IPS DF 19.7 (cell line): ENCODE data around the gene BRI3BP.
"Not testable (repeated sequence)": the region's sequence is repeated elsewhere in the genome, so short reads cannot be mapped to it uniquely, and the experiment has no call there.

Experiments
- DNase-seq: peaks from one replicate; pipeline ENCODE4 v3.0.0-alpha.2; 2013; ENCODE audit warnings: low read depth, low spot score

The BRI3BP gene

GRCh38 chr12:125021771-125022170, 28.3 kb downstream of the BRI3BP start:
- no peak for DNase-seq

- no peak for DNase-seq
Observed at GRCh38 chr12:125023065-125023464, 29.6 kb downstream of the BRI3BP start.

- DNase-seq: no peak
Observed at GRCh38 chr12:125024949-125025563, 31.6 kb downstream of the BRI3BP start.

GRCh38 chr12:125025606-125026235, 32.3 kb downstream of the BRI3BP start:
- DNase-seq: no peak

- no peak for DNase-seq
Observed at GRCh38 chr12:125028106-125028505, 34.7 kb downstream of the BRI3BP start.

GRCh38 chr12:125029761-125030358, 36.4 kb downstream of the BRI3BP start:
- DNase-seq: no peak

- not testable (repeated sequence) for DNase-seq
Observed at GRCh38 chr12:125031471-125031870, 38.0 kb downstream of the BRI3BP start.

GRCh38 chr12:125032466-125033152, 39.2 kb downstream of the BRI3BP start:
- no peak for DNase-seq

- no peak for DNase-seq
Observed at GRCh38 chr12:125033288-125033687, 39.8 kb downstream of the BRI3BP start.

GRCh38 chr12:125038976-125039625, 45.7 kb downstream of the BRI3BP start:
- DNase-seq: no peak

- no peak for DNase-seq
Observed at GRCh38 chr12:125049093-125049458, 55.6 kb downstream of the BRI3BP start.

- no peak for DNase-seq
Observed at GRCh38 chr12:125050446-125050845, 57.0 kb downstream of the BRI3BP start.

- no peak for DNase-seq
Observed at GRCh38 chr12:125050868-125051267, 57.4 kb downstream of the BRI3BP start.

GRCh38 chr12:125053821-125054220, 60.4 kb downstream of the BRI3BP start:
- no peak for DNase-seq

- no peak for DNase-seq
Observed at GRCh38 chr12:125055591-125055990, 62.1 kb downstream of the BRI3BP start.

- no peak for DNase-seq
Observed at GRCh38 chr12:125056306-125056705, 62.9 kb downstream of the BRI3BP start.

- no peak for DNase-seq
Observed at GRCh38 chr12:125057708-125058107, 64.3 kb downstream of the BRI3BP start.

GRCh38 chr12:125061229-125061628, 67.8 kb downstream of the BRI3BP start:
- no peak for DNase-seq

- not testable (repeated sequence) for DNase-seq
Observed at GRCh38 chr12:125063522-125063921, 70.1 kb downstream of the BRI3BP start.

GRCh38 chr12:125064492-125064891, 71.0 kb downstream of the BRI3BP start:
- DNase-seq: no peak

GRCh38 chr12:125065021-125065918, 71.8 kb downstream of the BRI3BP start, which contains the start of gene AACS:
AACS (plus strand) TSS chr12:125065435; CDS start chr12:125065585, 150 bp downstream.
- no peak for DNase-seq
